Left lung (tissue), 10 donors: ENCODE measurements around the gene SNCA. TPM values are rescaled to one million over a fixed set of nuclear protein-coding genes. Genes with fewer than 3 reads are reported as not detected.

Source experiments
- ATAC-seq: fragments of 200-7000 bp; cut with Tn5 transposase; one replicate; pipeline ENCODE4 v1.9.1; 2020; ENCODE audit warnings: moderate library complexity
- DNase-seq, 4 donors: peaks; one replicate each; pipeline ENCODE4 v3.0.0-alpha.2; 2013 to 2020
- H3K27ac ChIP-seq, 2 donors: fragments of 200-600 bp; sonication (generic) in 1 of 2; one replicate each; pipeline versions ENCODE4 v1.5.0 to v1.8.0; 2020 to 2021
- H3K27me3 ChIP-seq, 2 donors: fragments of 200-600 bp; sonication (generic) in 1 of 2; one replicate each; pipeline versions ENCODE4 v1.5.0 to v1.8.0; 2020 to 2021
- H3K36me3 ChIP-seq, 2 donors: fragments of 200-600 bp; sonication (generic) in 1 of 2; one replicate each; pipeline versions ENCODE4 v1.5.0 to v1.8.0; 2020 to 2021
- H3K4me1 ChIP-seq, 2 donors: fragments of 200-600 bp; one replicate each; pipeline ENCODE4 v1.8.0; 2021
- H3K4me3 ChIP-seq, 2 donors: fragments of 200-600 bp; sonication (generic) in 1 of 2; one replicate each; pipeline versions ENCODE4 v1.5.0 to v1.8.0; 2020 to 2021; ENCODE audit warnings: mild to moderate bottlenecking in 1 of 2
- H3K9me3 ChIP-seq, 2 donors: fragments of 200-600 bp; sonication (generic) in 1 of 2; one replicate each; pipeline versions ENCODE4 v1.5.0 to v1.8.0; 2020 to 2021
- intact Hi-C, 2 donors: fragments of 100-400 bp; cut with DNase I; formaldehyde crosslinking; loops; one replicate each; pipeline versions ENCODE4 v1.11.2 to v1.14.2; 2022
- polyA plus RNA-seq, 6 donors: library from polyadenylated mRNA; unstranded; fragments of 120-200 nt; gene quantifications; one replicate each; pipeline ENCODE4 v1.2.1, GENCODE V29; 2013; ENCODE audit not compliant: insufficient read length in 6 of 6
- total RNA-seq, 2 donors: library from RNA; stranded (reverse); fragmentation: NEBNext Ultra II Directional; extraction: Animal tissue kit (Norgen Biotek cat#: 25700); gene quantifications; one replicate each; pipeline ENCODE4 v1.2.1, GENCODE V29; 2021
- TF ChIP-seq, protein P1 (sequence below), 2 donors: fragments of 200-600 bp; sonication (generic) in 1 of 2; IDR thresholded peaks; one replicate each; pipeline versions ENCODE4 v1.5.0 to v1.8.0; 2021; ENCODE audit warnings: antibody characterized with exemption in 2 of 2
- donor health status: DM: no; HTN: yes; CAD: no.
- donor health status: DM: no; HTN: no; CAD: no.

Gene SNCA
- total and polyA plus RNA-seq, 8 donors, result 6.6 to 75.7 (median 50.9) TPM

DNA sequence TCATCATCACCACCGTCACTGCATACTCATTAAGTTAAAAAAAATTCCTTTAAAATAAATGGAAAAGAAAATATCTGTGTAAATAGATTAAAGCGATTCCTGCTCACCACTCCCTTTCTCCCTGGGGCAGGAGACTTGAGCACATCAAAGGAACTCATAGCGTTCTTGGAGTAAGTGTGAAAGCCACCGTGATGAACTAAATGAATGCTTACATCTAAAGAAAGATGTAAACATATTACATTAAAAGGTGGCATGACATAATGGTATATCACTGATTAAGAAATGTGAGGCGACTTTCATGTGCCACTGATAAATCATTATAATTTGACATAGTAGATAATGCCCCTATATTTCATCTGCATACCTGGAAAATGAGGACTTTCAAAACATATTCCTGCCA, 92.0 kb downstream of the SNCA start:
- no peaks in the 10 kb centered on the region for H3K4me1 ChIP-seq
- no peak overlapping the region for H3K27ac ChIP-seq
- DNase-seq (no peak), ATAC-seq (no peak)
- no peaks in the 10 kb centered on the region for H3K36me3 ChIP-seq
- H3K27me3 ChIP-seq, result no peaks in the 10 kb centered on the region
- no peak overlapping the region for H3K4me3 ChIP-seq
- TF ChIP-seq, protein P1, sequence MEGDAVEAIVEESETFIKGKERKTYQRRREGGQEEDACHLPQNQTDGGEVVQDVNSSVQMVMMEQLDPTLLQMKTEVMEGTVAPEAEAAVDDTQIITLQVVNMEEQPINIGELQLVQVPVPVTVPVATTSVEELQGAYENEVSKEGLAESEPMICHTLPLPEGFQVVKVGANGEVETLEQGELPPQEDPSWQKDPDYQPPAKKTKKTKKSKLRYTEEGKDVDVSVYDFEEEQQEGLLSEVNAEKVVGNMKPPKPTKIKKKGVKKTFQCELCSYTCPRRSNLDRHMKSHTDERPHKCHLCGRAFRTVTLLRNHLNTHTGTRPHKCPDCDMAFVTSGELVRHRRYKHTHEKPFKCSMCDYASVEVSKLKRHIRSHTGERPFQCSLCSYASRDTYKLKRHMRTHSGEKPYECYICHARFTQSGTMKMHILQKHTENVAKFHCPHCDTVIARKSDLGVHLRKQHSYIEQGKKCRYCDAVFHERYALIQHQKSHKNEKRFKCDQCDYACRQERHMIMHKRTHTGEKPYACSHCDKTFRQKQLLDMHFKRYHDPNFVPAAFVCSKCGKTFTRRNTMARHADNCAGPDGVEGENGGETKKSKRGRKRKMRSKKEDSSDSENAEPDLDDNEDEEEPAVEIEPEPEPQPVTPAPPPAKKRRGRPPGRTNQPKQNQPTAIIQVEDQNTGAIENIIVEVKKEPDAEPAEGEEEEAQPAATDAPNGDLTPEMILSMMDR (IDR thresholded peaks at IDR 0.05), result no peak
- intact Hi-C loops, result no loop called here
- H3K9me3 ChIP-seq, result no peaks in the 10 kb centered on the region

DNA sequence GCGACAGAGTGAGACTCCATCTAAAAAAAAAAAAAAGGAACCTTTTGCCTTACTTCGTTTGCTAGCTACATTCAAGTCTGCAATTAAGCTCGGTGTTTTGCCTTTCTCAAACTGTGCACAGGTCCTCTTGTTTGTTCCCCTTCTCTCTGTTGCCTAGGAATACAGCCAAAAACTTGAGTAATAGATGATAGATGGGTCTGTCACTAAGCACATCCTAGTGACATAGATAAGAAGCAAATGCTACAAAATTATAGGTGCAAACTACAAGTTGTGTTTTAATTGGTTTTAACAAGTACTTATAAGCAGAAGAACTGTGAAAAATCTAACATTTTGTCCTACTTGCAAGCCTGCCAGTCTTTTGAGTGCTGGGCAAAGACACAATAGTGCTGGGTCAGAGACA, 95.2 kb downstream of the SNCA start:
- H3K4me3 ChIP-seq, result no peak overlapping the region
- H3K27ac ChIP-seq, result no peak overlapping the region
- TF ChIP-seq, protein P1 (IDR thresholded peaks at IDR 0.05), result no peak
- H3K4me1 ChIP-seq, result no peaks in the 10 kb centered on the region
- H3K27me3 ChIP-seq, result no peaks in the 10 kb centered on the region
- ATAC-seq, result no peak
- no peaks in the 10 kb centered on the region for H3K9me3 ChIP-seq
- no peak for DNase-seq
- no peaks in the 10 kb centered on the region for H3K36me3 ChIP-seq
- intact Hi-C loops, result no loop called here

DNA sequence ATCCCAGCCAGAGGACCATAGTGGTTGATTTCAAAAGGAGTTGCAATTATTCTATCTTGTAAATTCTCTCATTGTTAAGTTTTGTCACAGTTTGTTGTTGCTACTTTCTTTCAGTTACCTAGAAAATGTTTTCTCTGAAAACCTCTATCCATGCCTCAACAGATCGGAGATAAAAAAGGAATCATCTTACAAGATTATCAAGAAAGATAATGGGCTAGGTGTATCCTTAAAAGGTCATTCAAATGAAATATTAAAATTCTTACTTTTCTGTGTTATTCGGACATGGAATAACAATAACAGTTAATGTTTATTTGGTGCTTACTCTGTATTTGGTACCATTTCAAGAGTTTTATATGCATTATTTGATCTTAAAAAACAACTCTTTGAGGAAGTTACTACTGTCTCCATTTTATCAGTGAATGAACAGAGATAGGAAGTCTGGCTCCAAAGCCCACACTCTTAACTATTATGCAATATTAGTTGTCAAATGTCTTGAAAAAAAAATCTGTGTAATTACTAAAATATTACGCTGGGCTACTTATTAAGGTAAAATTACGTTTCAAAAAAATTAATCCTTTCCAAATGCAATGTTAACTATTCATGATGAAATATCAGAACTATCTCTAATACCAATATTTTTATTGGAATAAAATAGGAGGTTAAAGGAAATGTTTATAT, 97.5 kb downstream of the SNCA start:
- no peaks in the 10 kb centered on the region for H3K4me1 ChIP-seq
- H3K9me3 ChIP-seq, result no peaks in the 10 kb centered on the region
- H3K27ac ChIP-seq, result no peak overlapping the region
- ATAC-seq (no peak), DNase-seq (no peak)
- no peaks in the 10 kb centered on the region for H3K27me3 ChIP-seq
- no peak overlapping the region for H3K4me3 ChIP-seq
- TF ChIP-seq, protein P1 (IDR thresholded peaks at IDR 0.05), result no peak
- no peaks in the 10 kb centered on the region for H3K36me3 ChIP-seq
- intact Hi-C loops, result no loop called here

DNA sequence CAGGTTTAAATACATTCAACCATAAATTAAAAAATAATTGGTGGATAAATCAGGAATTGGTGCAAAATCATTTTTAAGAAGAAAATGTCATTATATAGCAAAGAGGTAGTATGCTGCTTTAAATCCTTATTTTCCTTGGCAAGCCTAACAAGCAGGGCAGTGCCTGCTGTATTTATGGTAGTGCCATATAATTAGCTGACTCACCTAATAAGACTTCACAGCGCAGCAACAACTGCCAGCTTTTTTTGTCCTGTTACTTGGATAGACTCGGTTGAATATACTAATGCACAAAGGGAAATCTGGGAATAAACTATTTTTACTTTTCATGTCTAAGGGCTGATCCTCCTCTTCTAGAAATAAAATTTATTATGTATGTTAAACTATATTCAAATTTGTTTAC, 99.1 kb downstream of the SNCA start:
- H3K27ac ChIP-seq, result no peak overlapping the region
- intact Hi-C loops, result no loop called here
- TF ChIP-seq, protein P1 (IDR thresholded peaks at IDR 0.05), result no peak
- no peaks in the 10 kb centered on the region for H3K9me3 ChIP-seq
- no peaks in the 10 kb centered on the region for H3K27me3 ChIP-seq
- DNase-seq, result no peak
- H3K36me3 ChIP-seq, result no peaks in the 10 kb centered on the region
- H3K4me1 ChIP-seq, result no peaks in the 10 kb centered on the region
- no peak overlapping the region for H3K4me3 ChIP-seq
- no peak for ATAC-seq

DNA sequence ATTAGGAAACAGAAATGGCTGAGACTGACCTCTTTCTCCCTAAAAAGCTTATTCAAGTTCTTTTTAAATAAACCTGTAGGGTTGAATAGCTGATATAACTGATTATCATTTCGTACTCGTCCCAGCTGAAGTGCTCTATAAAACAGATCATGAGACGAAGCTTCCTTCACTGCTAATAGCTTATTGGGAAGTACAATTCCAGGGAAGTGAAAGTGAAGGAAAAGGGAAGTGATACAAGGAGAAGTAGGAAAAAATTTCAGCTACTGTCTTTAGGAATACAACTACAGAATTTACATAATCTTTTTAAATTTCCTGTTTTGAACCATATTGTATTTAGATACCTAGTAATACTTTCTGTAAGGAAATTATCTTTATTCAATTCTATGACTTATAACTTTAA, 103.0 kb downstream of the SNCA start:
- H3K27me3 ChIP-seq, result no peaks in the 10 kb centered on the region
- intact Hi-C loops, result no loop called here
- TF ChIP-seq, protein P1 (IDR thresholded peaks at IDR 0.05), result no peak
- no peaks in the 10 kb centered on the region for H3K36me3 ChIP-seq
- no peak overlapping the region for H3K4me3 ChIP-seq
- ATAC-seq (no peak), DNase-seq (no peak)
- H3K4me1 ChIP-seq, result no peaks in the 10 kb centered on the region
- H3K27ac ChIP-seq, result no peak overlapping the region
- H3K9me3 ChIP-seq, result no peaks in the 10 kb centered on the region
